Measurements from ENCODE around the gene ZSCAN32.

DNA sequence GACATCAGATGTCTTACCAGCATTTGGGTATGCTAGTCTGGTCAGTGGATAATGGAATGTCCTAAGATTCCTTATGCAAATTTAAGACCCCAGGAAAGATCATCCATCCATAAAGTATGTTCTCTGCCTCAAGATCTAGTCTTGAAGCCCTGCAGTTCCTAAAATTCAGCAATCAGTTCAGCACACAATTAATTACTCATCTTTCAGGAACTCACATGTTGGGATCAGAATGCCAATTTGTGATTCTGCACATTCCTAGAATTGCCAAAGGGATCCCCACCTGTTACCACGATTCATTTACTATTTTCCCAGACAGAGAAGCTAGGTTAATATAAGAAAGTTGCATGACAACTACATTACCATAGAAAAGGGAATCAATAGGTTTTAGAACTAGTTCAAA lies 41.9 kb downstream of the ZSCAN32 start:
- TF ChIP-seq, protein P1, sequence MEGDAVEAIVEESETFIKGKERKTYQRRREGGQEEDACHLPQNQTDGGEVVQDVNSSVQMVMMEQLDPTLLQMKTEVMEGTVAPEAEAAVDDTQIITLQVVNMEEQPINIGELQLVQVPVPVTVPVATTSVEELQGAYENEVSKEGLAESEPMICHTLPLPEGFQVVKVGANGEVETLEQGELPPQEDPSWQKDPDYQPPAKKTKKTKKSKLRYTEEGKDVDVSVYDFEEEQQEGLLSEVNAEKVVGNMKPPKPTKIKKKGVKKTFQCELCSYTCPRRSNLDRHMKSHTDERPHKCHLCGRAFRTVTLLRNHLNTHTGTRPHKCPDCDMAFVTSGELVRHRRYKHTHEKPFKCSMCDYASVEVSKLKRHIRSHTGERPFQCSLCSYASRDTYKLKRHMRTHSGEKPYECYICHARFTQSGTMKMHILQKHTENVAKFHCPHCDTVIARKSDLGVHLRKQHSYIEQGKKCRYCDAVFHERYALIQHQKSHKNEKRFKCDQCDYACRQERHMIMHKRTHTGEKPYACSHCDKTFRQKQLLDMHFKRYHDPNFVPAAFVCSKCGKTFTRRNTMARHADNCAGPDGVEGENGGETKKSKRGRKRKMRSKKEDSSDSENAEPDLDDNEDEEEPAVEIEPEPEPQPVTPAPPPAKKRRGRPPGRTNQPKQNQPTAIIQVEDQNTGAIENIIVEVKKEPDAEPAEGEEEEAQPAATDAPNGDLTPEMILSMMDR (IDR thresholded peaks at IDR 0.05), result no peak
- TF ChIP-seq POLR2A (IDR thresholded peaks at IDR 0.05), result no peak
